ENCODE measurements around the gene DIS3L2. TPM values are rescaled to one million over a fixed set of nuclear protein-coding genes. Genes with fewer than 3 reads are reported as not detected.

The DIS3L2 gene
- total RNA-seq, 2 donors from 2014 or later: 39.5 to 42.4 TPM

DNA sequence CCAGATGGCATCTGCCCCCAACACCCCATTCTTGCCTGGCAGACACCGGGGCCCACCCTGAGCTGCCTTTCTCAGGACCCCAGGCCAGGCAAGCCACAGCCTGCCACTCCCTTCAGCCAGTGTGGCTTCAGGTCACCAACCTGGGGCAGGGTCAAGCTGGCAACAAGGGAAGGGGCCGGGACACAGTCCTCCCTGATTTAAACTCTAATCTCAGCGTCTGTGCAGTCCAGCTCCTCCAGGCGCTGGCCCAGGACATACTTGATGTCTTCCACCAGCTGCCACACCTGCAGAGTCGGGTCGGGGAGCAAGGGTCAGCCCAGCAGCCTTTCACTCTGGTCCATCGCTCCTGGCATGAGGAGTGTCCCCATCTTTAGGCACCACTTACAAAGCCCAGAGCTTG is 388.0 kb downstream of the DIS3L2 start:
- DNase-seq: no peak
- Mint-ChIP-seq H3K4me1 (peaks cover 3% of the 10 kb centered on the region), H3K9me3 (peaks cover 7% of the 10 kb centered on the region), H3K27ac (no peak overlapping the region), H3K36me3 (ENCODE audit: low read depth) (no peaks in the 10 kb centered on the region), H3K27me3 (ENCODE audit: insufficient read depth) (peaks cover 24% of the 10 kb centered on the region), H3K4me3 (no peak overlapping the region)
- H3K4me1 ChIP-seq (ENCODE audit: control insufficient read depth, insufficient read depth, low read length): no peaks in the 10 kb centered on the region
- no peaks in the 10 kb centered on the region for H3K36me3 ChIP-seq (ENCODE audit: control insufficient read depth, insufficient read depth, low read length)
- 88 to 90% methylated on average over 6 to 7 of the region's 7 CpGs for WGBS, 2 experiments (ENCODE audit: insufficient coverage in 1 of 2, insufficient read length in 1 of 2)
- H3K9me3 ChIP-seq (ENCODE audit: control insufficient read depth, low read length): peaks cover 4% of the 10 kb centered on the region
- no peak overlapping the region for H3K9ac ChIP-seq (ENCODE audit: extremely low read depth, low read length, poor library complexity, severe bottlenecking)
- peaks cover 27% of the 10 kb centered on the region for H3K27me3 ChIP-seq (ENCODE audit: control insufficient read depth, insufficient read depth, low read length, poor library complexity, severe bottlenecking)
- H3K27ac ChIP-seq (ENCODE audit: low read depth, low read length): no peak overlapping the region
- H3K4me3 ChIP-seq (ENCODE audit: low read length): no peak overlapping the region
- TF ChIP-seq, protein P1, sequence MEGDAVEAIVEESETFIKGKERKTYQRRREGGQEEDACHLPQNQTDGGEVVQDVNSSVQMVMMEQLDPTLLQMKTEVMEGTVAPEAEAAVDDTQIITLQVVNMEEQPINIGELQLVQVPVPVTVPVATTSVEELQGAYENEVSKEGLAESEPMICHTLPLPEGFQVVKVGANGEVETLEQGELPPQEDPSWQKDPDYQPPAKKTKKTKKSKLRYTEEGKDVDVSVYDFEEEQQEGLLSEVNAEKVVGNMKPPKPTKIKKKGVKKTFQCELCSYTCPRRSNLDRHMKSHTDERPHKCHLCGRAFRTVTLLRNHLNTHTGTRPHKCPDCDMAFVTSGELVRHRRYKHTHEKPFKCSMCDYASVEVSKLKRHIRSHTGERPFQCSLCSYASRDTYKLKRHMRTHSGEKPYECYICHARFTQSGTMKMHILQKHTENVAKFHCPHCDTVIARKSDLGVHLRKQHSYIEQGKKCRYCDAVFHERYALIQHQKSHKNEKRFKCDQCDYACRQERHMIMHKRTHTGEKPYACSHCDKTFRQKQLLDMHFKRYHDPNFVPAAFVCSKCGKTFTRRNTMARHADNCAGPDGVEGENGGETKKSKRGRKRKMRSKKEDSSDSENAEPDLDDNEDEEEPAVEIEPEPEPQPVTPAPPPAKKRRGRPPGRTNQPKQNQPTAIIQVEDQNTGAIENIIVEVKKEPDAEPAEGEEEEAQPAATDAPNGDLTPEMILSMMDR (conservative IDR thresholded peaks at IDR 0.05): no peak

DNA sequence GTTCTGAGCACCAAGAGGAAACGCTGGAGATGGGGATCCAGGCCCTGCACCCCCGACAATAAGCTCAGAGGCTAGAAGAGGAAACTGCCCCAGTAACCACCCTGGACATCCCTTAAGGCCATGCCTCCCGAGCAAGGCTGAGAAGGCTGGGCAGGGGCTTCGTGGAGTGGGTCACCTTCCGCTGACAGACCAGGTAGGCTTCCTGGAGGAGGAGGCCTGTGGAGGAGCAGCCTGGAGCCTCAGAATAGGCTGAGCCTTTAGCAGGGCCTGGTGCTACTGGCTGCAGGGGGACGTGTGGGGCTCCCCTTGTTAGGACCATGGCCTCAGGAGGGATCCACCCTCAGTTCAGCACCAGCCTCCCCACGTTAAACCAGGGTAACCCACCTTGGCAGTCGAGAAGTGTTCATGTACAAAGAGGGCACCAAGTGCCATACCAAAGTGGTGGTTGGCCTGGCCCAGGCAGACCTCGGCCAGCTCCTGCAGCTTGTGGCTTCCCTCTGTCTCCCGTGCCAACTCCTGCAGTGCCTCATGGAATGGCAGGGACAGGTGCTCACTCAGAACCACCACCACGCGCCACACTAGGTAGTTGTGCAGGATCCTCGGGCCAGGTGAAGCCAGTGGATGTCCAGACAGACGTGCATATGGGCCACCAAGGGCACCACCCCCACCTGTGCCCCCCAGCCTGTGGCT is 388.6 kb downstream of the DIS3L2 start:
- no peak overlapping the region for H3K9ac ChIP-seq (ENCODE audit: extremely low read depth, low read length, poor library complexity, severe bottlenecking)
- H3K27me3 ChIP-seq (ENCODE audit: control insufficient read depth, insufficient read depth, low read length, poor library complexity, severe bottlenecking): peaks cover 27% of the 10 kb centered on the region
- peaks cover 24% of the 10 kb centered on the region for H3K27me3 Mint-ChIP-seq (ENCODE audit: insufficient read depth)
- no peaks in the 10 kb centered on the region for H3K36me3 Mint-ChIP-seq (ENCODE audit: low read depth)
- H3K4me3 Mint-ChIP-seq: no peak overlapping the region
- H3K4me3 ChIP-seq (ENCODE audit: low read length): no peak overlapping the region
- peaks cover 9% of the 10 kb centered on the region for H3K9me3 ChIP-seq (ENCODE audit: control insufficient read depth, low read length)
- H3K27ac ChIP-seq (ENCODE audit: low read depth, low read length): no peak overlapping the region
- TF ChIP-seq, protein P1 (conservative IDR thresholded peaks at IDR 0.05): no peak
- H3K27ac Mint-ChIP-seq: no peak overlapping the region
- no peaks in the 10 kb centered on the region for H3K36me3 ChIP-seq (ENCODE audit: control insufficient read depth, insufficient read depth, low read length)
- H3K4me1 Mint-ChIP-seq: peaks cover under 1% of the 10 kb centered on the region
- no peaks in the 10 kb centered on the region for H3K4me1 ChIP-seq (ENCODE audit: control insufficient read depth, insufficient read depth, low read length)
- peaks cover 12% of the 10 kb centered on the region for H3K9me3 Mint-ChIP-seq
- 86 to 87% methylated on average over 6 to 14 of the region's 14 CpGs for WGBS, 2 experiments (ENCODE audit: insufficient coverage in 1 of 2, insufficient read length in 1 of 2)
- DNase-seq: no peak

DNA sequence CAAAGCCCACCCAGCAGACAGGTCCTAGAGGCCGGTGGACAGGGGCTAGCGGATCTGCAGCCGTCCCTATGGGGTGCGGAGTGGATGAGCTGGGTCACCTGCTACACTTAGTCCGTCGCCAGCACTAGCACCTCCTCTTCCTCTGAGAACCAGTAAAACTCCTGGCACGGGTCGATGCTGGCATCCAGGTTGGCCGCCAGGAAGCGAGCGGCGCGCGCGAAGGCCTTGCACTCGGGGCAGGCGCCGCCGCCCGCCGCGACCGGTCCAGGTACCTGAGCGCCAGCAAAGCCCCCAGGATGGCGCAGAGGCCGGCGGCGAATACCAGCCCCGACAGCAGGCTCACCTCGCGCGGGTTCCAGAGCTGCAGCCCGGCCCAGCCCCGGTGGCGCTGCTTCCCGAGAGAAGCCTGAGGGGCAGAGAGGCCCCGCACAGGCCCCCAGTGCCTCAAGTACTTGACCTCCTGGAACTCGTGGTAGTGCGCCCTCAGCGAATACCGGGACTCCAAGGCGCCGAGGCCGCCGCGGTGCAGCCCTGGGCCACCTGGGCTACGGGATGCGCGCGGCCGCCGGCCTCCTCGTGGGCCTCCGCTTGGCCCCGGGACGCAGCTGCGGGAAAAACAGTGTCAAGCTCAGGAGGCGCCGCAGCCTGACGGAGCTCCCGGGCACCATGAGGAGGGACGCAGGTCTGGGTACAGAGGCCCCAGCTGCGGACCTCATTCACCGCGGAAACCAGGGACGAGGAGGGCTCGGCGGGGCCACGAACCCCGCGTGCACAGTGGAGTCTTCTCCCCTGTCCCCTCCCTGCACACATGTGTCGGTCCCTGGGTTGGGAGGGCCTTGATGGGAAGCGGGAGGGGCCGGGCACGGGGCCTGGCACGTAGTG is 389.5 kb downstream of the DIS3L2 start:
- no peak overlapping the region for H3K4me3 ChIP-seq (ENCODE audit: low read length)
- H3K27ac Mint-ChIP-seq: no peak overlapping the region
- H3K36me3 ChIP-seq (ENCODE audit: control insufficient read depth, insufficient read depth, low read length): no peaks in the 10 kb centered on the region
- no peak overlapping the region for H3K9ac ChIP-seq (ENCODE audit: extremely low read depth, low read length, poor library complexity, severe bottlenecking)
- no peaks in the 10 kb centered on the region for H3K36me3 Mint-ChIP-seq (ENCODE audit: low read depth)
- no peak for DNase-seq
- H3K4me3 Mint-ChIP-seq: no peak overlapping the region
- TF ChIP-seq, protein P1 (conservative IDR thresholded peaks at IDR 0.05): no peak
- no peaks in the 10 kb centered on the region for H3K4me1 Mint-ChIP-seq
- WGBS, 2 experiments (ENCODE audit: insufficient coverage in 1 of 2, insufficient read length in 1 of 2): 76 to 81% methylated on average over 44 to 76 of the region's 76 CpGs
- no peak overlapping the region for H3K27ac ChIP-seq (ENCODE audit: low read depth, low read length)
- no peaks in the 10 kb centered on the region for H3K4me1 ChIP-seq (ENCODE audit: control insufficient read depth, insufficient read depth, low read length)
- H3K9me3 Mint-ChIP-seq: peaks cover 16% of the 10 kb centered on the region
- peaks cover 10% of the 10 kb centered on the region for H3K9me3 ChIP-seq (ENCODE audit: control insufficient read depth, low read length)
- peaks cover 22% of the 10 kb centered on the region for H3K27me3 Mint-ChIP-seq (ENCODE audit: insufficient read depth)
- peaks cover 27% of the 10 kb centered on the region for H3K27me3 ChIP-seq (ENCODE audit: control insufficient read depth, insufficient read depth, low read length, poor library complexity, severe bottlenecking)

Measured in endodermal cell (in vitro differentiated cells).